HG03521 (cell line): ENCODE results near the gene HHATL.

ENCODE experiments used
- ATAC-seq: cut with Tn5 transposase; IDR thresholded peaks from one replicate; pipeline ENCODE4 v1.9.1; 2021; ENCODE audit warnings: mild to moderate bottlenecking, moderate library complexity; ENCODE audit not compliant: unreplicated experiment

HHATL gene

DNA sequence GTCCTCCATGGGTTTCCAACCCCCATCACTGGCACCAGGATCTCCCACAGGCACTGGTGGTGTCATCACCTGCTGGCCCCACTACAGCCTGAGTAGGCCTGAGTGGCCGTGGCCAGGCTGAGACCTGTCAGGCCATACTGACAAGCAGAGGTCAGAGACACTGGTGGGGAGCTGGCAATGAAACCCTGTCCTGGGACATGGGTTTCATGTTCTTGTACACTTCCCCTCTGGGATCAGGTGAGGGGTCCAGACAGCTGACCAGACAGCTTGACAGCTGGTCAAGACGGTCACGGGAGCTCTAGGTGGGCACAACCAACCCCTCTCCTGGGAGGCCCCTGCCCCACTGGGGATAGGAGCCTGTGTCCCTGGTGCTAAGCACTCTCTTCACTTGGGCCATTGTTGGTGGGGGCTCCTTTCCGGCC lies 36.0 kb downstream of the HHATL start:
- ATAC-seq = no peak

DNA sequence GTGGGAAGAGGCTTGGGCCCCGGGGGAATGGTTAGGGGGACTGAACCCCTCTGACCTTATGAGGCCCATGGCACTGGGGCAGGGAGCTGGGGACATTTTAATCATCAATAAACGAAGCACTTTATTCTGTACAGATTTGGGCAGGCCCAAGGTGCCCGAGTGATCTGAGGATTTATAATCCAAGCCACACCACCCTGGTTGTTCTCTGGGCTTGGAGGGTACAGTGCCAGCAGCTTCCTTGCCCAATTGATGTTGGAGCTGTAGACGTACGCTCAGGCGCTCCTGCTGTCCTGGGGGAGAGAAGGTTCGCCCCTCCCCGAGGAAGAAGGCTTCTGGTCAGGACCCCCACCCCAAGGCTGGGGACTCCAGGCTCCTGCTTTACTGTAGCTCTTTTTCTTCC lies 36.6 kb downstream of the HHATL start:
- no peak for ATAC-seq

DNA sequence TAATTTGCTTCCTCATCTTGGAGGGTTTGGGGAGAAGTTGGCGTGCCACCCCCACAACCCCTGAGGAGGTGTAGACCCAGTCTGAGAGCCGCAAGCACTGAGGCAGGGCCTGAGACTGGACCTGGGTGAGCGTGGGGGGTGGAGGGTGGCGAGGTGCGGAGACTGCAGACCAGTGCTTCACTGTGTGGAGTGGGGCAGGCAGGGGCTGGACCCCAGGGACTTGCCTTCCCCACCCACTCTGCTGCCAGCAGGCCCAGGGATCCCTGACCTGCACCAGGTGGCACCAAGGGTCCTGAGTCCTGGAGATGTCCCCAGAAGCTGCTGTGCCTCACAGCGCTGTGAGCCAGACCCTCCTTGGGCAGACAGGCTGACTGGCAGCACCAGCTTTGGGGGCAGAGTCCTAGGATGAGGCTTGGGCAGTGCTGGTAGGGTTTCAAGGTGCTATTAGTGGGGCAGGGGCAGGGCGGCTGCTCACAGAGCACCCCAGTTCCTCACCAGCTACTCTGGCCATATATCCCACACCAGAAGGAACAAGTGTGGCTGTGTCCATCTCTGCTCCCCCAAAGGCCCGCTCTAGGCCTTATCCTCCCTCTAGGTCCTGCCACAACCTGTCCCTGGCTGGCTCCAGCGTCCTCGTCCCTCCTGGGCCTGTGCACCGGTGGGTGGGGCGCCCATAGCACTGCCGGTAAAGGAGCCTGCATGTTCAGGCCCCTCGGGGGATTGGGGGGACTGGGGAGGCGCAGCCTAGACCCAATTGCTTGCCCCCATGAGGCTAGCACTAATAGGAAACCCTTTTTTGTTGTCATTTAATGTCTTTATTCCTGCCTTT lies 37.3 kb downstream of the HHATL start:
- no peak for ATAC-seq

DNA sequence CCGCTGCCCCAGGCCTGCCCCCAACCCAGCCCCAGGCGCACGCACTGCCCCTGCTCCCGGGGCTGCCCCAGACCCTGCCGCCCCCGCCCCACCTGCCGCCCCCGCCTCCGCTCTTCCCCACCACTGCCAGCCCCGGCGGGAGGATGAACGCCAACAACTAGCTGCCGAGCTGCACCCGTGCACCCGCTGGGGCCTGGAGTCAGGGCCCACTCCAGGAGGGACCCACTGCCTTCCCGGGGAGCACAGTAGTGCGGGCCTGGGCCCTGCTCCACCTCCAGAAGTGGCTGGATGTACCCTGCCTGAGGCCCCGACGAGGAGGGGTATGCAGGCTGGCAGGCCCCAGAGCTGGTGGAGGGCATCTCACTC lies 38.2 kb downstream of the HHATL start:
- ATAC-seq = no peak

DNA sequence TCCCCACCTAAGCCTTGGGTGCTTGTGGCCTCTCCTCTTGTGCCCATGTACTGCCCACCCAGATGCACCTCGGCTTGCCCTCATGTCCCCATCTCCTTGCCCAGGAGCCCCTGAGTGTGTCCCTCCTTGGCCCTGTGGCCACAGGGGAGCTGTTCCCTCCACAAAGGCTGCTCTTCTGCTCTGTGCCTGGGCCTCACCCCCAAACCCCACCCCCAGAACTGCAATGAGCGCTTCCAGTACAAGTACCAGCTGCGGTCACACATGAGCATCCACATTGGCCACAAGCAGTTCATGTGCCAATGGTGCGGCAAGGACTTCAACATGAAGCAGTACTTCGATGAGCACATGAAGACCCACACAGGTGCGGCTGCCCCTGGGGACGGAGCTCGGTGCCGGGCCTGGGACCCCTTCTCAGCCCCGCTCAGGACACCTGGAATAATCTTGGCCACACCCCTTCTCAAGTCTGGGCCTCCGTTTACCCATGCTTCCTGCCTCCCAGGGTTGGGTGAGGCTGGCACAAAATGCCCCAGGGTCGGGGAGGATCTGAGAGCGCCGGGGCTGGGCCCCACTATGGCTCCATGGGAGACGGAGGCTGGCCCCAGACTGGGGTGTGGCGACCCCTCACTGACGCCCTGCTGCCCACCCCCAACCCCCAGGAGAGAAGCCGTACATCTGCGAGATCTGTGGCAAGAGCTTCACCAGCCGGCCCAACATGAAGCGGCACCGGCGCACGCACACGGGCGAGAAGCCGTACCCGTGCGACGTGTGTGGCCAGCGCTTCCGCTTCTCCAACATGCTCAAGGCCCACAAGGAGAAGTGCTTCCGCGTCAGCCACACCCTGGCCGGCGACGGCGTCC lies 38.8 kb downstream of the HHATL start:
- ATAC-seq = no peak

DNA sequence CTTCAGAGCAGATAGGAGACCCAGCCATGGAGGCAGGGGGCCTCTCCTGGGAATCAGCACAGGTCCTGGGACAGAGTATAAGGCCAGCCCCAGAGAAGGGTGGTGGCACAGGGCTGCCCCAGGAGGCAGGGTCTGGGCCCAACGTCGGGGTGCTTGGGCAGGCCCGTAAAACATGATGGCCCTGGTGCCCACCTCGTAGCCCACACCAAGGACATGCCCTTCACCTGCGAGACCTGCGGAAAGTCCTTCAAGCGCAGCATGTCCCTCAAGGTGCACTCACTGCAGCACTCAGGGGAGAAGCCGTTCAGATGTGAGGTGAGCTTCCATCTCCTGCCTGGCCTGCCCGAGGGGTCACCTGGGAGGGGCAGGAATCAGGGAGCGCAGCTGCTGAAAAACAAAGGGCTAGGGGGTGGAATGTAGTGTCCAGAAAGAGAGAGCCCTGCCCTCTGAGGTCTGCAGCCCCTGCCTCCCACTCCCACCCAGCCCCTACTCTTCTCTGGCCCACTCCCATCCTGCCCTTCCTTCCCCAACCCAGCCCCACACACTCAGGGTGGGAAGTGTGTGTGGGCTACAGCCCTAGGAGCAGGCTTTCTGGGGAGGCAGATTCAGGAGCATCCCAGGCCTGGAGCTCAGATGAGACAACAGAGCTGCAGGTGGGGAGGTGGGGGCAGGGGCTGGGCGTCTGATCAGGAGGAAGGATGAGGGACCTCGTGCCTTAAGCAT lies 39.6 kb downstream of the HHATL start:
- ATAC-seq = no peak

DNA sequence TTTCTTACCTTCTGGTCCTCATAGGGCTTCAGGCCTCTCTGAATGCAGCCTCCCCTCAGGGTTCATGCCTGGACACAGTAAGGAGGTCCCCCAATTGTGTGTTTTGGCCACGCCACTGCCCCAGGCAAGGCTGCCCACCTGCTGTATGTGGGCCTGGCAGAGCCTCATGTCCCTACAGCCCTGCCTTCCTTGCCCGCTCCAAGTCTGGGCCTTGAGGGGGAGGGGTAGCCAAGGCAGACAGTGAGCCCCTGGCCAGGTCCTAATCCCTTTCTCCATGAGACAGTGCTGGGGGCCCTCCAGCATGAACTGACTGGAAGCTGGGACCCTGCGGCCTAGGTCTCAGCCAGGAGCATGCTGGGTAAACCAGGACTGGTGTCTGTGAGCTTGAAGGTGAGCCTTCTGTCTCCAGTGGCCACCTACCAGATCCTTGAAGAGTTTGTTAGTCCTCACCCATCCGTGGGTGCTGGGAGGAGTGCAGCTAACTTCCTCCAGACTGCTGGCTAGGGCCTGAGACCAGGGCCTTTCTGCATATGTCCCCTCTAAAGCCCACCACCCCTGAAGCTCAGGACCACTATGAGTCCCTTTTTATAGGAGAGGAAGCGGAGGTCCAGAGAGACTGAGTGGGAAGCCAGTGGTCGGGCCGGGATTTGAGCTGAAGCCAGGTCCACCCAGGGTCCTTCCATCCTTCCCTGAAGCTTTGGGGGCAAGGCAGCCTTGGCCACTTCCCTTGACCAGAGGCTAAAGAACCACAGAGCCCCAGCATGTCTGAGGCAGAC lies 40.4 kb downstream of the HHATL start:
- no peak for ATAC-seq

DNA sequence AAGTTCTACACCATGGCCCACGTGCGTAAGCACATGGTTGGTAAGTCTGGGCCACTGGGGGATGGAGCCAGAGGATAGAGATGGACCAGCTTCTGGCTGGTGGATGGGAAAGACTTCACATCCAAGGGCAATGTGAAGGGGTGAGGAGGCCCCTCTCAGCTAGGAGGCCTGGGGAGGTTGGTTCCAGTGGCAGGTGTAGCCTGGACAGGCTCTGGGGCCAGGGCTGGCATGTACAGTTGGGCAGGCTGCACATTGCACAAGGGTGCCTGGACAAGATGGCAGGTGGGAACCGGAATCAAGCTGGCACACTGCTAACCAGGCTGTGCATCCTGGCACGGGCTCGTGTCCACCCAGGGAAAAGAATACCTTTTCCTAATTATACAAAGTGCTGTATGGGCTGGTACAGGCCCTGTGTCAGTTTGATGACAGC lies 41.0 kb downstream of the HHATL start:
- no peak for ATAC-seq

DNA sequence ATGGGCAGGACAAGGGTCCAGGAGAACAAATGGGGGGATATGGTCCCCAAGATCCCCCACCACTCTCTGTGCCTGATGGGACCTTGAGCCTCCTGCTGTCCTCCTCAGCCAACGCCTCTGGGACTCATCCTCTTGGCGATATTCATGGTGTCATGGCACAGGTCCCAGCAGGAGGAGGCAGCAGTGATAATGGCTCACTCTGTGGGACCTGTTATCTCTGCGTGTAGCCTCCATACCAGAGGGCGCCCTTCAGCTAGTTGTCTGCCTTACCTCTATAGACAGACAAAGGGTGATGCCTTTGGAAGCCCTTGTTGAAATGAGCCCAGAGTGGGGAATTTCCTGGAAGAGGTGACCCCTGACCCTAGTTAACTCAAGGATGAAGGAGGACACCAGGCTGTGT lies 41.7 kb downstream of the HHATL start:
- no peak for ATAC-seq

DNA sequence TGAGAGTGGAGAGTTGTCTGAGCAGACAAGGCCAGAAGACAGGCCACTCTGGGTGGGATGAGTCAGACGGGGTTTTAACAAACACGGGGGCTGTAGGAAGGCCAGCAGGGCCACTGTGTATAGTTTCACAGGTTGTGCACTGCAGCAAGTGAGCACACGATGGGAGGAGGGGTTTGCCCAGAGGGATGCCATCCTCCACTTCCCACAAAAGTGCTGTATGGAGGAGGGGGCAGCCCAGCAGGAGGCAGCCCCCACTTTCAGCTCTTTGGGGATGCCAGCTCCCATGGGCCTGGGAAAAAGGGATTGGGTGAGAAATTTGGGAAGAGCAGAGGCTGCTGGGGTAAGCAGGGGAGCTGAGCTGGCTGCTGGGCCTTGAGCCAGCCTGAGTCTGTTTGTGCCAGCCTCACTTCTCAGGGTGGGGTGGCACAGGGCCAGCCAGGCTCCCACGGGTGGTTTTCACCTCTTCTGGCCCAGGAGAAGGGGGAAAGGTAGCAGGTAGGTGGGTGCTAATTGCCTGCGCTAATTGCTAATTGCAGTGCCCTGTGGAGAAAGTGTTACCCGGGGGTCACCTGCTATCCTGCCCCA lies 42.4 kb downstream of the HHATL start:
- ATAC-seq = no peak

DNA sequence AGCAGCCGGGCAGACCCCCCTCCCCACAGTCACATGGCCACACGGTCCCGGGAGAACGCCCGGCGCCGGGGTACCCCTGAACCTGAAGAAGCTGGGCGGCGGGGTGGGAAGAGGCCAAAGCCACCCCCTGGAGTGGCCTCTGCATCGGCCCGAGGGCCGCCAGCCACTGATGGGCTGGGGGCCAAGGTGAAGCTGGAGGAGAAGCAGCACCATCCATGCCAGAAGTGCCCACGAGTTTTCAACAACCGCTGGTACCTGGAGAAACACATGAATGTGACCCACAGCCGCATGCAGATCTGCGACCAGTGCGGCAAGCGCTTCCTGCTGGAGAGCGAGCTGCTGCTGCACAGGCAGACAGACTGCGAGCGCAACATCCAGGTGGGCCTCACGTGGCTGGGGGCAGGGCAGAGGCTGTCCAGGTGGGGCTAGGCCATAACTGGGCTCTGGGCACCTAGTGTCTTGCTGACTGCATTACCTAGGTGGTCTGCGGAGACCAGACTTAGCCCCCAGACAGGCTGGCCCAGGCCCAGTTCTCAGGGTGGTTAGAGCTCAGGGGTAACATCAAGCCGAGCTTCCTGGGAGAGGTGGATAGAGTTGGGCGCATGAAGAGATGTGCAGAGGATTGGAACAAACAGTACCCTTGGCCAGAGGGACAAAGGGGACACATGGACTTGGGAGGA lies 43.0 kb downstream of the HHATL start:
- ATAC-seq = no peak

DNA sequence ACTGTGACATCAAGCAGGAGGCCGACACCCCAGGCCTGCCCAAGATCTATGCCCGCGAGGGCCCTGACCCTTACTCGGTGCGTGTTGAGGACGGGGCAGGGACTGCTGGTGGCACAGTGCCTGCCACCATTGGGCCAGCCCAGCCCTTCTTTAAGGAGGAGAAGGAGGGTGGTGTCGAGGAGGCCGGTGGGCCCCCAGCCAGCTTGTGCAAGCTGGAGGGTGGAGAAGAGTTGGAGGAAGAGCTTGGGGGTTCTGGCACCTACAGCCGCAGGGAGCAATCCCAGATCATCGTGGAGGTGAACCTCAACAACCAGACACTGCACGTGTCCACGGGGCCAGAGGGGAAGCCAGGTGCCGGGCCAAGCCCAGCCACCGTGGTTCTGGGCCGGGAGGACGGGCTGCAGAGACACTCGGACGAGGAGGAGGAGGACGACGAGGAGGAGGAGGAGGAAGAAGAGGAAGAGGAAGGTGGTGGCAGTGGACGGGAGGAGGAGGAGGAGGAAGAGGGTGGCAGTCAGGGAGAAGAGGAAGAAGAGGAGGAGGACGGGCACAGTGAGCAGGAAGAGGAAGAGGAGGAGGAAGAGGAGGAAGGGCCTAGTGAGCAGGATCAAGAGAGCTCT lies 43.7 kb downstream of the HHATL start:
- no peak for ATAC-seq

DNA sequence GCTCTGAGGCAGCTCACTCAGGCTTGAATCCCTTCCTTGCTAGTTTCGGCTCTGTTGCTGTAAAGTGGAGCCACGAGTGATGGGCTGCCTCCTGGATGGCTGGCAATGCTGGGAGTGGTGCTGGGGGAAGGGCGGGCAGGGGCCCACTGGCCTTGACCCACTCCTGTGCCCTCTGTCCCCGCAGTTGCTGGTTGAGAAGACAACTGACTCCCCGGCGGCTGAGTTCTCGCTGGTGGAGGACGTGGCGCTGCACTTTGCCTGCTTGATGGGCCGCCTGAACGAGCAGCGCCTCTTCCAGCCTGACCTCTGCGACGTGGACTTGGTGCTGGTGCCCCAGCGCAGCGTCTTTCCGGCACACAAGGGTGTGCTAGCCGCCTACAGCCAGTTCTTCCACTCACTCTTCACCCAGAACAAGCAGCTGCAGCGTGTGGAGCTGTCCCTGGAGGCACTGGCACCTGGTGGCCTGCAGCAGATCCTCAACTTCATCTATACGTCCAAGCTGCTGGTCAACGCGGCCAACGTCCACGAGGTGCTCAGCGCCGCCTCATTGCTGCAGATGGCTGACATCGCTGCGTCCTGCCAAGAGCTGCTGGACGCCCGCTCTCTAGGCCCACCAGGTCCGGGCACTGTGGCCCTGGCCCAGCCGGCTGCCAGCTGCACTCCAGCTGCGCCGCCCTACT lies 44.4 kb downstream of the HHATL start:
- no peak for ATAC-seq

DNA sequence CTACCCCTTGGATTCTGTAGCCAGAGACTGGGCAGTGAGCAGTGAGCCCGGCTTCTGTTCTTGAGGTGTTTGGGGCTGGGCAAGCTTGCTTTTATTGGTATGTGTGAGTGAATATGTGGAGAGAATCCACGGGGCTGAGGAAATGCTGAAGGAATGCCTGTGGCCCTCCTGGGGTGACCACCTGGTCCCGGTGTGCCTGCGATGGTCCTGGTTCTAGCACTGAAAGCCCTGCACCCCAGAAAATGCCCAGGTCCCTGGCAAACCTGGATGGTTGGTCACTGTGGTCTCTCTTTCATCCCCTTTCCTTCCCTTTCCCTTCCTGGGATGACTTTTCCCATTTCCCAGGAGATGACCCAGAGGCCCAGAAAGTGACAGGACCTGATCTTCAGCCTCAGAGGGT lies 44.9 kb downstream of the HHATL start:
- ATAC-seq = no peak

DNA sequence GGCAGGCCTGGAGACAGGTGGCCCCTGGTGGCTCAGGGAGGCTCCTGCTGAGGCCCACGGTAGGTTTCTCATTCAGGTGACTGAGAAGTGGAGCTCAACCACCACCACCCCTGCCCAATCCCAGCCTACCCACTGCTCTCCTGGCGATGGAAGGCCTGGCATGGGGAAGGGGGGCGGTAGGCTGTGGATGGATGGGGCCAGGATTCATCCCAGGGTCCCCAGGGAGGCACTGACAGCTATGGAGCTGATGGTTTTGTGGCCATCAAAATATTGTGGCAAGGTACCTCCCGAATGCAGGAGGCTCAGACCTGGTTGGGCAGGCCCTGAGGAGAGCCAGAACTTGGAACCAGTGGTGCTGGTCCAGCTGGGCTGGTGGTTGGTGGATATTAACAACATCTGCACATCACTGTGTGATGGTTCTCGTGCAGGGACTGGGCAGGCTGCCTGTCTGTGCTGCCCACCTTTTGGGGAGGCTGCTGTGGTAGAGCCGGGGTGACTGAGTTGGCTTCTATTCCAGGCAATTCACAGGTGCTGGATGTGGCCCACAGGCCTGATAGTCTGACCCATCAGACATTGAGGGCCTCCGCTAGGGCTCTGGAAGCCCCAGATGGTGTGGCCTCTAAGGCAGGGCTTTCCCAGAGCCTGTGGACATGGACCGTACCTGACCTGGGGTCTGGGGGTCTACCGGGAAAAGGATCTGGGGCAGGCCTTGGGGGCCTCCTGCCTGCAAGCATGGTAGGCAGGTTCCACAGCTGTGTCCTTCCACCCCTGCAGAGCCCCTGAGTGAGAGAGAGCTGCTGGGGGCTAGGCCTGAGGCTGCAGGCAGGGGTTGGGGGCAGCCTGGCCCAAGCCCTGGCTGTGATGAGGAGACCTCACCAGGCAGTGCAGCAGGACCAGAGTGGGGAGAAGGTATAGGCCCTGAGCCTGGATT lies 45.7 kb downstream of the HHATL start:
- ATAC-seq = no peak

DNA sequence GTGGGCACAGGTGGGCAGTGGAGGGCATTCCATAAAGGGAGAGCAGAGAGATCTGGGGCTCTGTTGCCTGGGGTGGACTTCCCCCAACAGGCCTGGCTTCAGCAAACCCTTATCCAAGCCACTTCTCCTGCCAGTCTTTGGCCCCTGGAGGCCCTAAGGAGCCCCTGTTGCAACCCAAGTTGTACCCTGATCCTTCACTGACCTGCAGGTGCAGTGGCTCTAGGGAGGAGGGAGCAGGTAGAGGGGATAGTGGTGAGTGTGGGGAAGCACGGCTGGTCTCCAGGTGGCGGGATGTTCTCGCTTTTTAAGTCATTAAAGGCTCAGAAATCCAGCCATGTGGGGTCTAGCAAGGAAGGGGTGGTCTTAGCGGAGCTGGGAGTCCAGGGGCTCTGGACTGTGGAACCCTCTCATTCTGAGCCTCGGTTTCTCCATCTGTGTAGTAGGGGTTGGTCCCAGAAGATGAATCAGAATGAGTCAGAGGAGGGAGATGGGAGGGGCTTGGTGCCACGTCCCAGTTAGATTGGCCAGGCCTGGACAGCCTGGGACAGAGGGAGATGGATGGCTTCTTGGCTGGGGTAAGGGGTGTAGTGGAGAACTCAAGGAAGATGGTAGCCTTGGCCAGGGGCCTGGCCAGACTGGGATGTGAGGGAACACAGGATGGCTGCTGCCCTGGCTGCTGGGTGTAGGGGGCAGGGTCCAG lies 46.5 kb downstream of the HHATL start:
- ATAC-seq = no peak

DNA sequence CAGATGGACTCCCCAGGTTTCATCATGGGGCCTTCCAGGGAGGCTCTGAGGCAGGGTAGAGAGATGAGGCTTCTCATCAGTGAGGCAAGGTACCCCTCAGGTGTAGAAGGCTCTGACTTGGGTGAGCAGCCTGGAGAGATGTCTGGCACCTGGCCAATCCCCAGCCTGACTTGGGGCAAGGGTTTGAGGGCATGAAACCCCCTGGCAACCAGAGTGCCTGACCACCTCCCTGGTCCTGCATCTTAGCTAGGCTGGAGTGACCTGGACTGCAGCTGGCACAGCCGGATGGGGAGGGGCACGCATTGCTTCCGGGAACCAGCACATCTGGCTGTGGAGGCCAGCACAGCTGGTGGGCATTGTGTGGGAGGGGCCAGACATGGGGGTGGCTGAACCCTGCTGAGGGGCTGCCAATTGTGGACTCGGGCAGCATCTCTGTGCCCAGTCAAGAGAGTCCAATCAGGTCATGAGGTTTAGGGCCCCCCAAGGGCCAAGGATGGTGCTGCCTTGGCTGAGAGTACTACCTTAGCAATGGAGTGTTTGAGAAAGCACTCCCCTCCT lies 47.2 kb downstream of the HHATL start:
- ATAC-seq = no peak
